GM23338 (cell line): ENCODE results near the gene DNAJC7. TPM values are rescaled to one million over a fixed set of nuclear protein-coding genes. Genes with fewer than 3 reads are reported as not detected.

Experiments used
- ATAC-seq: fragments of 200-7000 bp; cut with Tn5 transposase; 3 replicates; pipeline ENCODE4 v1.9.1; 2020
- DNase-seq: peaks from one replicate; pipeline ENCODE4 v3.0.0-alpha.2; 2015; ENCODE audit warnings: low spot score
- H2AFZ ChIP-seq: fragments of 200-600 bp; sonication (generic); 2 replicates; pipeline ENCODE4 v1.8.0; 2016; ENCODE audit warnings: antibody characterized with exemption, mild to moderate bottlenecking, moderate library complexity
- H3F3A ChIP-seq: fragments of 200-600 bp; sonication (generic); replicated peaks from 2 replicates; pipeline ENCODE4 v1.8.0; 2017; ENCODE audit warnings: antibody characterized with exemption, mixed run types, low read depth
- H3K27ac ChIP-seq: fragments of 200-600 bp; sonication (generic); 2 replicates; pipeline ENCODE4 v1.6.1; 2016; ENCODE audit warnings: low read depth
- H3K27me3 ChIP-seq: fragments of 200-600 bp; sonication (generic); 2 replicates; pipeline ENCODE4 v1.8.0; 2016; ENCODE audit warnings: mild to moderate bottlenecking, mixed run types, moderate library complexity; ENCODE audit not compliant: insufficient read depth
- H3K36me3 ChIP-seq: fragments of 200-600 bp; sonication (generic); 2 replicates; pipeline ENCODE4 v1.8.0; 2016; ENCODE audit warnings: mild to moderate bottlenecking; ENCODE audit not compliant: insufficient read depth
- H3K4me1 ChIP-seq: fragments of 200-600 bp; sonication (generic); 2 replicates; pipeline ENCODE4 v1.8.0; 2016; ENCODE audit warnings: mild to moderate bottlenecking, moderate library complexity; ENCODE audit not compliant: insufficient read depth
- H3K4me2 ChIP-seq: fragments of 200-600 bp; sonication (generic); 2 replicates; pipeline ENCODE4 v1.7.1; 2017; ENCODE audit warnings: mixed run types
- H3K4me3 ChIP-seq: fragments of 200-600 bp; sonication (generic); 2 replicates; pipeline ENCODE4 v1.6.1; 2016; ENCODE audit warnings: mixed run types
- H3K79me2 ChIP-seq: fragments of 200-600 bp; sonication (generic); replicated peaks from 2 replicates; pipeline ENCODE4 v1.8.0; 2017; ENCODE audit warnings: mild to moderate bottlenecking; ENCODE audit not compliant: insufficient read depth
- H3K9me2 ChIP-seq: fragments of 200-600 bp; sonication (generic); 2 replicates; pipeline ENCODE4 v1.8.0; 2017; ENCODE audit not compliant: insufficient read depth
- H4K20me1 ChIP-seq: fragments of 200-600 bp; sonication (generic); replicated peaks from 2 replicates; pipeline ENCODE4 v1.8.0; 2017; ENCODE audit warnings: mild to moderate bottlenecking; ENCODE audit not compliant: insufficient read depth
- H3K27ac Mint-ChIP-seq: 2 replicates; pipeline ENCODE4 v1.8.0; 2020; ENCODE audit warnings: inconsistent platforms, mild to moderate bottlenecking, moderate library complexity, mixed read lengths
- H3K27me3 Mint-ChIP-seq: 3 replicates; pipeline ENCODE4 v1.8.0; 2022; ENCODE audit warnings: low read depth, mild to moderate bottlenecking, moderate library complexity, mixed read lengths, inconsistent platforms; ENCODE audit not compliant: insufficient read depth, poor library complexity
- H3K36me3 Mint-ChIP-seq: 3 replicates; pipeline ENCODE4 v1.8.0; 2021; ENCODE audit warnings: low read depth, mild to moderate bottlenecking, inconsistent platforms, moderate library complexity, mixed read lengths
- H3K4me1 Mint-ChIP-seq: 3 replicates; pipeline ENCODE4 v1.8.0; 2020; ENCODE audit warnings: mild to moderate bottlenecking, inconsistent platforms, mixed read lengths
- H3K4me3 Mint-ChIP-seq: 3 replicates; pipeline ENCODE4 v1.8.0; 2021; ENCODE audit warnings: moderate library complexity, mild to moderate bottlenecking, inconsistent platforms, mixed read lengths
- H3K9me3 Mint-ChIP-seq: 3 replicates; pipeline ENCODE4 v1.8.0; 2020; ENCODE audit warnings: moderate library complexity, mild to moderate bottlenecking, inconsistent platforms, mixed read lengths
- CREB1 ChIP-seq: fragments of 250-450 bp; sonication (Bioruptor Pico); IDR thresholded peaks from 2 replicates; pipeline ENCODE4 v1.5.0; 2020; ENCODE audit warnings: low read depth, mild to moderate bottlenecking, moderate library complexity
- POLR2AphosphoS5 ChIP-seq: IDR thresholded peaks from 2 replicates; pipeline ENCODE4 v1.6.1; 2016; ENCODE audit warnings: antibody characterized with exemption, low read depth
- polyA plus RNA-seq: library from polyadenylated mRNA; unstranded; fragments of >200 nt; fragmentation: Nextera tagmentation; extraction: Ambion mirVana; gene quantifications from 2 replicates; pipeline ENCODE4 v1.2.1, GENCODE V29; 2016
- total RNA-seq: library from RNA; depleted of rRNA; stranded (reverse); fragments of >200 nt; shearing (Covaris generic); gene quantifications from 2 replicates; pipeline ENCODE4 v1.2.3, GENCODE V29; 2014
- TF ChIP-seq, protein P1 (sequence below), 2 experiments: fragments of 200-600 bp in 1 of 2; sonication (generic) in 1 of 2; conservative IDR thresholded peaks; 2 replicates each; pipeline versions ENCODE4 v1.5.1 to v1.6.1; 2016 to 2017; ENCODE audit warnings: antibody characterized with exemption in 2 of 2, low read depth in 2 of 2, mild to moderate bottlenecking in 2 of 2, moderate library complexity in 1 of 2
- TF ChIP-seq, protein P2 (sequence below): fragments of 250-450 bp; sonication (Bioruptor Pico); IDR thresholded peaks from 2 replicates; pipeline ENCODE4 v1.5.0; 2020; ENCODE audit warnings: mild to moderate bottlenecking, moderate library complexity

DNAJC7 gene
- total and polyA plus RNA-seq, 2 experiments from 2014 or later = 139 to 141 TPM

DNA sequence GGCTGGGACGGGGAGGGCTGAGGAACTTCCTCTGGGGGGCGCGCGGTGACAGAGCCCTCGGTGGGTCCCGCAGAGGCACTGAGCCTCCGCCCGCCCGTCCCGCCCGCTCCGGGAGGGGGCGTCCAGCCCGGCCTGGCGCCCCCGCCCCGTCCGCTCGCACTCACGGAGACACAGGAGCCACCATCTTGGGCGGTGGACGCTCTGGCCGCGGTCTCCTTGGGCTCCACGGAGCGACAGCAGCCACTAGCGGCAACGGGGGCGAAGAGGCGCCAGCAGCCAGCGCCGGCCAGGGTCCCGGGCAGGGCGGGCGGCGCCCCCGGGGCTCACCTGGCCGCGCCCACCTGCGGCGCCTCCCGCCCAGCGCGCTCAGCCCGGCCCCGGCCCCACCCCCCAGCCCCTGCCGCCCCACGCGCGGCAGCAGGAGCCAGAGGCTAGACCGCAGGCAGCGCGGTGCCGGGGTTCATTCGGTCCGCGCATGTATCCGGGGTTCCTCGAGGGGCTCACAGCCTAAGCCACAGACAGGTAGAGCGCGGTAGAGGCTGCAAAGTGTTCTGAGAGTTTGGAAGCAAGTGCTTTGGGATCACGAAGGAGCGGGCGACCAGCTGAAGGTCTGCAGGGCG, 33.3 kb upstream of the DNAJC7 start, which contains the start of gene C17orf113:
Gene C17orf113, minus strand, starts transcription at position 209 of the 620 bp plus-strand sequence. CDS start 7,225 bp downstream, outside the sequence.
- ATAC-seq = peak; percentile 81
- Histone ChIP-seq H3K4me1 (peaks cover 34% of the 10 kb centered on the region), H4K20me1 (no peaks in the 10 kb centered on the region), H3K4me2 (peak within 1 kb of the TSS; percentile 87), H3K4me3 (peak within 1 kb of the TSS; percentile 63), H3K36me3 (no peaks in the 10 kb centered on the region), H3F3A (0 out of 2 replicates have a peak, but pooled peaks cover 7% of the 10 kb centered on the region), H3K79me2 (no peaks in the 10 kb centered on the region), H3K9me2 (no peaks in the 10 kb centered on the region), H2AFZ (peak within 1 kb of the TSS; percentile 98), H3K27ac (no peak within 1 kb of the TSS), H3K27me3 (no peaks in the 10 kb centered on the region)
- H3K36me3 Mint-ChIP-seq = no peaks in the 10 kb centered on the region
- H3K27me3 Mint-ChIP-seq = peaks cover 22% of the 10 kb centered on the region
- no peaks in the 10 kb centered on the region for H3K9me3 Mint-ChIP-seq
- peaks cover 46% of the 10 kb centered on the region for H3K4me1 Mint-ChIP-seq
- H3K4me3 Mint-ChIP-seq = peak within 1 kb of the TSS; percentile 86
- TF ChIP-seq POLR2AphosphoS5 (peak; percentile 59), CREB1 (CRISPR knock-in tag) (no peak)
- TF ChIP-seq, protein P1, sequence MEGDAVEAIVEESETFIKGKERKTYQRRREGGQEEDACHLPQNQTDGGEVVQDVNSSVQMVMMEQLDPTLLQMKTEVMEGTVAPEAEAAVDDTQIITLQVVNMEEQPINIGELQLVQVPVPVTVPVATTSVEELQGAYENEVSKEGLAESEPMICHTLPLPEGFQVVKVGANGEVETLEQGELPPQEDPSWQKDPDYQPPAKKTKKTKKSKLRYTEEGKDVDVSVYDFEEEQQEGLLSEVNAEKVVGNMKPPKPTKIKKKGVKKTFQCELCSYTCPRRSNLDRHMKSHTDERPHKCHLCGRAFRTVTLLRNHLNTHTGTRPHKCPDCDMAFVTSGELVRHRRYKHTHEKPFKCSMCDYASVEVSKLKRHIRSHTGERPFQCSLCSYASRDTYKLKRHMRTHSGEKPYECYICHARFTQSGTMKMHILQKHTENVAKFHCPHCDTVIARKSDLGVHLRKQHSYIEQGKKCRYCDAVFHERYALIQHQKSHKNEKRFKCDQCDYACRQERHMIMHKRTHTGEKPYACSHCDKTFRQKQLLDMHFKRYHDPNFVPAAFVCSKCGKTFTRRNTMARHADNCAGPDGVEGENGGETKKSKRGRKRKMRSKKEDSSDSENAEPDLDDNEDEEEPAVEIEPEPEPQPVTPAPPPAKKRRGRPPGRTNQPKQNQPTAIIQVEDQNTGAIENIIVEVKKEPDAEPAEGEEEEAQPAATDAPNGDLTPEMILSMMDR (conservative IDR thresholded peaks at IDR 0.05; ENCODE audit: low read depth in 2 of 2) = peak; percentile 4 to 57
- H3K27ac Mint-ChIP-seq = no peak within 1 kb of the TSS
- peak; percentile 81 for DNase-seq

DNA sequence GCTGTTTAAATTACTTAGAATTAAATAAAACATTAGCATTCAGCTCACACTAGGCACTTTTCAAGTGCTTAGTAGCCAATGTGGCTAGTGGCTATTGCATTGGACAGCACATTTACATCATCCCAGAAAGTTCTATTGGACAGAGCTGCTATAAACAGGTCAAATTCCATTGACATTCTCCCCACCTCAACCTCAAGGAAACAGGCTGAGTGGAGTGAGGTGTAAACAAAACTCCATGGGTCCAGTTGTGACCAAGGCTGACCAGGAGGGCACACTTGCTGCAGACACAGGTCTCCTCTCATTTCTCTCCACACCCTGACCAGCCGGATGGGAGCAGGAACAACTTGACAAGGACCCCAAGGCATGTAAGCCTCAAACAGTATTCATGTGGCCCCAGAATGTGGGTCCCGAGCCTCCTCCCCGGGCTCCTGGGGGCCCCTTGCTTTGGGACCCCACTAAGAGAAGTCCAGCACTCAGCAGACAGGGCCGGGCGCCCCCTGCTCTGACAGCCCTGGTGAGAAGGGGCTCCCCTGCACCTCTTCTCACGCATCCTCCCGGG, 32.7 kb upstream of the DNAJC7 start:
- Histone ChIP-seq H4K20me1 (no peaks in the 10 kb centered on the region), H3K79me2 (no peaks in the 10 kb centered on the region), H3K4me2 (peak overlapping the region; percentile 87), H3K4me3 (peak overlapping the region; percentile 63), H3F3A (0 out of 2 replicates have a peak, but pooled peaks cover 7% of the 10 kb centered on the region), H3K27ac (no peak overlapping the region), H3K36me3 (no peaks in the 10 kb centered on the region), H3K9me2 (no peaks in the 10 kb centered on the region), H2AFZ (peak overlapping the region; percentile 98), H3K27me3 (no peaks in the 10 kb centered on the region), H3K4me1 (peaks cover 28% of the 10 kb centered on the region)
- ATAC-seq (peak; percentile 10; the same call in 1 of the 3 replicates), DNase-seq (no peak)
- H3K4me3 Mint-ChIP-seq = peak overlapping the region; percentile 86
- no peaks in the 10 kb centered on the region for H3K36me3 Mint-ChIP-seq
- no peak overlapping the region for H3K27ac Mint-ChIP-seq
- no peaks in the 10 kb centered on the region for H3K9me3 Mint-ChIP-seq
- TF ChIP-seq, protein P2, sequence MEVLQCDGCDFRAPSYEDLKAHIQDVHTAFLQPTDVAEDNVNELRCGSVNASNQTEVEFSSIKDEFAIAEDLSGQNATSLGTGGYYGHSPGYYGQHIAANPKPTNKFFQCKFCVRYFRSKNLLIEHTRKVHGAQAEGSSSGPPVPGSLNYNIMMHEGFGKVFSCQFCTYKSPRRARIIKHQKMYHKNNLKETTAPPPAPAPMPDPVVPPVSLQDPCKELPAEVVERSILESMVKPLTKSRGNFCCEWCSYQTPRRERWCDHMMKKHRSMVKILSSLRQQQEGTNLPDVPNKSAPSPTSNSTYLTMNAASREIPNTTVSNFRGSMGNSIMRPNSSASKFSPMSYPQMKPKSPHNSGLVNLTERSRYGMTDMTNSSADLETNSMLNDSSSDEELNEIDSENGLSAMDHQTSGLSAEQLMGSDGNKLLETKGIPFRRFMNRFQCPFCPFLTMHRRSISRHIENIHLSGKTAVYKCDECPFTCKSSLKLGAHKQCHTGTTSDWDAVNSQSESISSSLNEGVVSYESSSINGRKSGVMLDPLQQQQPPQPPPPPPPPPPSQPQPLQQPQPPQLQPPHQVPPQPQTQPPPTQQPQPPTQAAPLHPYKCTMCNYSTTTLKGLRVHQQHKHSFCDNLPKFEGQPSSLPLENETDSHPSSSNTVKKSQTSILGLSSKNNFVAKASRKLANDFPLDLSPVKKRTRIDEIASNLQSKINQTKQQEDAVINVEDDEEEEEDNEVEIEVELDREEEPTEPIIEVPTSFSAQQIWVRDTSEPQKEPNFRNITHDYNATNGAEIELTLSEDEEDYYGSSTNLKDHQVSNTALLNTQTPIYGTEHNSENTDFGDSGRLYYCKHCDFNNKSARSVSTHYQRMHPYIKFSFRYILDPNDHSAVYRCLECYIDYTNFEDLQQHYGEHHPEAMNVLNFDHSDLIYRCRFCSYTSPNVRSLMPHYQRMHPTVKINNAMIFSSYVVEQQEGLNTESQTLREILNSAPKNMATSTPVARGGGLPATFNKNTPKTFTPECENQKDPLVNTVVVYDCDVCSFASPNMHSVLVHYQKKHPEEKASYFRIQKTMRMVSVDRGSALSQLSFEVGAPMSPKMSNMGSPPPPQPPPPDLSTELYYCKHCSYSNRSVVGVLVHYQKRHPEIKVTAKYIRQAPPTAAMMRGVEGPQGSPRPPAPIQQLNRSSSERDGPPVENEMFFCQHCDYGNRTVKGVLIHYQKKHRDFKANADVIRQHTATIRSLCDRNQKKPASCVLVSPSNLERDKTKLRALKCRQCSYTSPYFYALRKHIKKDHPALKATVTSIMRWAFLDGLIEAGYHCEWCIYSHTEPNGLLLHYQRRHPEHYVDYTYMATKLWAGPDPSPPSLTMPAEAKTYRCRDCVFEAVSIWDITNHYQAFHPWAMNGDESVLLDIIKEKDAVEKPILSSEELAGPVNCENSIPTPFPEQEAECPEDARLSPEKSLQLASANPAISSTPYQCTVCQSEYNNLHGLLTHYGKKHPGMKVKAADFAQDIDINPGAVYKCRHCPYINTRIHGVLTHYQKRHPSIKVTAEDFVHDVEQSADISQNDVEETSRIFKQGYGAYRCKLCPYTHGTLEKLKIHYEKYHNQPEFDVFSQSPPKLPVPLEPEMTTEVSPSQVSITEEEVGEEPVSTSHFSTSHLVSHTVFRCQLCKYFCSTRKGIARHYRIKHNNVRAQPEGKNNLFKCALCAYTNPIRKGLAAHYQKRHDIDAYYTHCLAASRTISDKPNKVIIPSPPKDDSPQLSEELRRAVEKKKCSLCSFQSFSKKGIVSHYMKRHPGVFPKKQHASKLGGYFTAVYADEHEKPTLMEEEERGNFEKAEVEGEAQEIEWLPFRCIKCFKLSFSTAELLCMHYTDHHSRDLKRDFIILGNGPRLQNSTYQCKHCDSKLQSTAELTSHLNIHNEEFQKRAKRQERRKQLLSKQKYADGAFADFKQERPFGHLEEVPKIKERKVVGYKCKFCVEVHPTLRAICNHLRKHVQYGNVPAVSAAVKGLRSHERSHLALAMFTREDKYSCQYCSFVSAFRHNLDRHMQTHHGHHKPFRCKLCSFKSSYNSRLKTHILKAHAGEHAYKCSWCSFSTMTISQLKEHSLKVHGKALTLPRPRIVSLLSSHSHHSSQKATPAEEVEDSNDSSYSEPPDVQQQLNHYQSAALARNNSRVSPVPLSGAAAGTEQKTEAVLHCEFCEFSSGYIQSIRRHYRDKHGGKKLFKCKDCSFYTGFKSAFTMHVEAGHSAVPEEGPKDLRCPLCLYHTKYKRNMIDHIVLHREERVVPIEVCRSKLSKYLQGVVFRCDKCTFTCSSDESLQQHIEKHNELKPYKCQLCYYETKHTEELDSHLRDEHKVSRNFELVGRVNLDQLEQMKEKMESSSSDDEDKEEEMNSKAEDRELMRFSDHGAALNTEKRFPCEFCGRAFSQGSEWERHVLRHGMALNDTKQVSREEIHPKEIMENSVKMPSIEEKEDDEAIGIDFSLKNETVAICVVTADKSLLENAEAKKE = no peak
- TF ChIP-seq CREB1 (CRISPR knock-in tag) (no peak), POLR2AphosphoS5 (no peak)
- TF ChIP-seq, protein P1 (conservative IDR thresholded peaks at IDR 0.05; ENCODE audit: low read depth in 2 of 2) = peak in 1 of 2 experiments; percentile 22; a peak in 1 of 4 replicates
- H3K4me1 Mint-ChIP-seq = peaks cover 40% of the 10 kb centered on the region
- H3K27me3 Mint-ChIP-seq = peaks cover 21% of the 10 kb centered on the region
